Cardiac muscle cell (in vitro differentiated cells and primary cell): ENCODE data around the gene FUT9. TPM values are rescaled to one million over a fixed set of nuclear protein-coding genes. Genes with fewer than 3 reads are reported as not detected.

ENCODE experiments used
- DNase-seq, 2 donors: peaks; one replicate each; pipeline versions ENCODE4 v3.0.0 to v3.0.0-alpha.2; 2010 to 2017; ENCODE audit warnings: low read depth in 1 of 2, low spot score in 1 of 2
- H3K27ac ChIP-seq: fragments of 200-600 bp; sonication (generic); 2 replicates; pipeline ENCODE4 v1.5.1; 2016
- H3K27me3 ChIP-seq: fragments of 200-600 bp; sonication (generic); 2 replicates; pipeline ENCODE4 v1.6.0; 2016; ENCODE audit warnings: control low read depth
- H3K36me3 ChIP-seq: fragments of 200-600 bp; sonication (generic); 2 replicates; pipeline ENCODE4 v1.5.1; 2016; ENCODE audit warnings: control low read depth
- H3K4me1 ChIP-seq: fragments of 200-600 bp; sonication (generic); 2 replicates; pipeline ENCODE4 v1.8.1; 2017; ENCODE audit warnings: low read depth, mild to moderate bottlenecking, mixed run types
- H3K4me3 ChIP-seq: fragments of 200-600 bp; sonication (generic); 2 replicates; pipeline ENCODE4 v1.5.1; 2016; ENCODE audit warnings: mild to moderate bottlenecking
- H3K9me3 ChIP-seq: fragments of 200-600 bp; sonication (generic); 2 replicates; pipeline ENCODE4 v1.5.1; 2017; ENCODE audit warnings: low read depth, mild to moderate bottlenecking, control low read depth
- CTCF ChIP-seq: IDR thresholded peaks from 2 replicates; pipeline ENCODE4 v1.5.1; 2012; ENCODE audit warnings: low read depth, mild to moderate bottlenecking, low read length
- polyA plus RNA-seq: library from polyadenylated mRNA; unstranded; fragments of >200 nt; fragmentation: Nextera tagmentation; extraction: Ambion mirVana; gene quantifications from 2 replicates; pipeline ENCODE4 v1.2.1, GENCODE V29; 2016
- total RNA-seq: library from RNA; depleted of rRNA; stranded (reverse); fragments of >200 nt; gene quantifications from 2 replicates; pipeline ENCODE4 v1.2.3, GENCODE V29; 2016

The FUT9 gene
- total and polyA plus RNA-seq, 2 experiments from 2014 or later: not detected

- DNase-seq: peak in 1 of 2 donors; percentile 67
These were observed 100.9 kb downstream of the FUT9 start for GRCh38 chr6:96116674-96117073.

GRCh38 chr6:96124778-96125177 is 109.0 kb downstream of the FUT9 start:
- no peaks in the 10 kb centered on the region for H3K4me1 ChIP-seq
- no peaks in the 10 kb centered on the region for H3K9me3 ChIP-seq
- DNase-seq: no peak
- TF ChIP-seq CTCF: no peak
- H3K27me3 ChIP-seq: no peaks in the 10 kb centered on the region
- H3K4me3 ChIP-seq: no peak overlapping the region
- H3K27ac ChIP-seq: no peak overlapping the region
- no peaks in the 10 kb centered on the region for H3K36me3 ChIP-seq

More at GRCh38 chr6:96116674-96117073, 100.9 kb downstream of the FUT9 start:
- Histone ChIP-seq H3K27ac (no peak overlapping the region), H3K36me3 (no peaks in the 10 kb centered on the region), H3K27me3 (no peaks in the 10 kb centered on the region), H3K9me3 (no peaks in the 10 kb centered on the region), H3K4me3 (no peak overlapping the region), H3K4me1 (no peaks in the 10 kb centered on the region)
- no peak for TF ChIP-seq CTCF

- Histone ChIP-seq H3K36me3 (no peaks in the 10 kb centered on the region), H3K9me3 (no peaks in the 10 kb centered on the region), H3K27me3 (no peaks in the 10 kb centered on the region), H3K4me3 (no peak overlapping the region), H3K27ac (no peak overlapping the region), H3K4me1 (peaks cover 9% of the 10 kb centered on the region)
- no peak for DNase-seq
- TF ChIP-seq CTCF: no peak
These were observed 122.6 kb downstream of the FUT9 start for GRCh38 chr6:96138406-96138805.

GRCh38 chr6:96142142-96142541 is 126.4 kb downstream of the FUT9 start:
- peak in 1 of 2 donors; percentile 27 for DNase-seq
- peaks cover 9% of the 10 kb centered on the region for H3K4me1 ChIP-seq
- H3K9me3 ChIP-seq: no peaks in the 10 kb centered on the region

GRCh38 chr6:96150431-96150830 is 134.7 kb downstream of the FUT9 start:
- Histone ChIP-seq H3K4me3 (no peak overlapping the region), H3K36me3 (no peaks in the 10 kb centered on the region), H3K27me3 (no peaks in the 10 kb centered on the region), H3K27ac (no peak overlapping the region), H3K4me1 (no peaks in the 10 kb centered on the region), H3K9me3 (no peaks in the 10 kb centered on the region)
- no peak for TF ChIP-seq CTCF
- DNase-seq: no peak

More at GRCh38 chr6:96142142-96142541, 126.4 kb downstream of the FUT9 start:
- no peak for TF ChIP-seq CTCF
- Histone ChIP-seq H3K36me3 (no peaks in the 10 kb centered on the region), H3K4me3 (no peak overlapping the region), H3K27ac (no peak overlapping the region), H3K27me3 (no peaks in the 10 kb centered on the region)

- Histone ChIP-seq H3K27ac (no peak overlapping the region), H3K36me3 (no peaks in the 10 kb centered on the region), H3K27me3 (no peaks in the 10 kb centered on the region), H3K4me3 (no peak overlapping the region), H3K9me3 (no peaks in the 10 kb centered on the region), H3K4me1 (no peaks in the 10 kb centered on the region)
- TF ChIP-seq CTCF: no peak
- no peak for DNase-seq
These were observed 135.9 kb downstream of the FUT9 start for GRCh38 chr6:96151707-96152106.
